NT2/D1 (cell line): ENCODE results near the gene BCAS3.

Experiments used
- SUZ12 ChIP-seq: IDR thresholded peaks from 2 replicates; pipeline ENCODE4 v1.6.1; 2011; ENCODE audit not compliant: insufficient read length, insufficient read depth; ENCODE audit errors: extremely low read depth
- YY1 ChIP-seq: IDR thresholded peaks from 2 replicates; pipeline ENCODE4 v1.6.1; 2011; ENCODE audit not compliant: insufficient read length, insufficient read depth
- ZNF274 ChIP-seq: IDR thresholded peaks from 2 replicates; pipeline ENCODE4 v1.6.1; 2011; ENCODE audit warnings: mild to moderate bottlenecking, low read depth, low read length

- TF ChIP-seq ZNF274 (no peak), YY1 (no peak), SUZ12 (no peak)
Measured at GRCh38 chr17:60851181-60851580, 173.5 kb downstream of the BCAS3 start.
